GM12875 (cell line): ENCODE results near the gene KRTAP10-12.

Experiments used
- H3K4me3 ChIP-seq: one replicate; pipeline ENCODE4 v1.5.1; 2011; ENCODE audit warnings: low read depth, low read length, control low read depth
- TF ChIP-seq, protein P1 (sequence below): IDR thresholded peaks from 2 replicates; pipeline ENCODE4 v1.5.1; 2011; ENCODE audit warnings: low read depth, mild to moderate bottlenecking, control low read depth, inconsistent platforms, low read length, moderate library complexity, borderline replicate concordance; ENCODE audit not compliant: insufficient read depth

The KRTAP10-12 gene

GRCh38 chr21:44696572-44696971 lies 400 bp upstream of the KRTAP10-12 start:
- TF ChIP-seq, protein P1, sequence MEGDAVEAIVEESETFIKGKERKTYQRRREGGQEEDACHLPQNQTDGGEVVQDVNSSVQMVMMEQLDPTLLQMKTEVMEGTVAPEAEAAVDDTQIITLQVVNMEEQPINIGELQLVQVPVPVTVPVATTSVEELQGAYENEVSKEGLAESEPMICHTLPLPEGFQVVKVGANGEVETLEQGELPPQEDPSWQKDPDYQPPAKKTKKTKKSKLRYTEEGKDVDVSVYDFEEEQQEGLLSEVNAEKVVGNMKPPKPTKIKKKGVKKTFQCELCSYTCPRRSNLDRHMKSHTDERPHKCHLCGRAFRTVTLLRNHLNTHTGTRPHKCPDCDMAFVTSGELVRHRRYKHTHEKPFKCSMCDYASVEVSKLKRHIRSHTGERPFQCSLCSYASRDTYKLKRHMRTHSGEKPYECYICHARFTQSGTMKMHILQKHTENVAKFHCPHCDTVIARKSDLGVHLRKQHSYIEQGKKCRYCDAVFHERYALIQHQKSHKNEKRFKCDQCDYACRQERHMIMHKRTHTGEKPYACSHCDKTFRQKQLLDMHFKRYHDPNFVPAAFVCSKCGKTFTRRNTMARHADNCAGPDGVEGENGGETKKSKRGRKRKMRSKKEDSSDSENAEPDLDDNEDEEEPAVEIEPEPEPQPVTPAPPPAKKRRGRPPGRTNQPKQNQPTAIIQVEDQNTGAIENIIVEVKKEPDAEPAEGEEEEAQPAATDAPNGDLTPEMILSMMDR = no peak
- H3K4me3 ChIP-seq = no peak overlapping the region

- TF ChIP-seq, protein P1 = no peak
- no peak overlapping the region for H3K4me3 ChIP-seq
Measured at GRCh38 chr21:44697811-44698734, 1.1 kb downstream of the KRTAP10-12 start.

- TF ChIP-seq, protein P1 = no peak
Measured at GRCh38 chr21:44699502-44700001, 2.6 kb downstream of the KRTAP10-12 start.

GRCh38 chr21:44700101-44701022 lies 3.4 kb downstream of the KRTAP10-12 start:
- TF ChIP-seq, protein P1 = no peak
- no peak overlapping the region for H3K4me3 ChIP-seq

More at GRCh38 chr21:44699502-44700001, 2.6 kb downstream of the KRTAP10-12 start:
- no peak overlapping the region for H3K4me3 ChIP-seq

DNA sequence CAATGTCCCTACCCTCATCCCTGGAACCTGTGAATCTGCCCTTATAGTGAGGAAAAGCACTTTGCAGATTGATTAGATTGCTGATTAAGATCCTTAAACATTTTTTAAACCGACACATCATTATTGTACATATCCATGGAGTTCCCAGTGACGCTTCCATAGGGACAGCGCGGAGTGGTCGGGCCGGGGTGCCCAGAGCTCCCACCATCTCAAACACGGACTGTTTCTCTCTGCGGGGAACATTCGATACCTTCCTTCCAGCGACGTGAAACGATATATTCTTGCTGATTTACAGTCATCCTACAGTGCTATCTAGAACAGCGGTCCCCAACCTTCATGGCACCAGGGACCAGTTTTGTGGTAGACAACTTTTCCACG lies 4.0 kb downstream of the KRTAP10-12 start:
- TF ChIP-seq, protein P1 = no peak
- H3K4me3 ChIP-seq = no peak overlapping the region

DNA sequence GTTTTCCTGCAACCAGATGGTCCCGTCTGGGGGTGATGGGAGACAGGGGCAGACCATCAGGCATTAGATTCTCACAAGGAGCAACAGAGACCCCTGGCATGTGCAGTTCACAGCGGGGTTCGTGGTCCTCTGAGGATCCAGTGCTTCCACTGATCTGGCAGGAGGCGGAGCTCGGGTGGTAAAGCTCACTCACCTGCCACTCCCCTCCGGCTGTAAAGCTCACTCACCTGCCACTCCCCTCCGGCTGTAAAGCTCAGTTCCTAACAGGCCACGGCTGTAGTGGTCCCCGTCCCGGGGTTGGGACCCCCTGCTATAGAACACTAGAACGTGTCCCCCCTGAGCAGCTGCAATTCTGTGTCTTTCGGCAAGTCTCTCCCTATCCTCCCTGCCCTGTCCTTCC lies 4.6 kb downstream of the KRTAP10-12 start:
- H3K4me3 ChIP-seq = no peak overlapping the region
- TF ChIP-seq, protein P1 = no peak
